Stimulated activated CD4-positive, alpha-beta T cell treated with anti-CD3 and anti-CD28 coated beads, Interleukin-4, amount 100 ng/mL, for 1 hour (primary cell): ENCODE data around the gene SORCS1.

ENCODE experiments used
- DNase-seq: peaks from one replicate; pipeline ENCODE4 v3.0.0-alpha.2; 2020

SORCS1 gene

GRCh38 chr10:106567629-106568028 is 596.9 kb downstream of the SORCS1 start:
- no peak for DNase-seq

GRCh38 chr10:106566873-106567272 is 597.6 kb downstream of the SORCS1 start:
- no peak for DNase-seq

DNA sequence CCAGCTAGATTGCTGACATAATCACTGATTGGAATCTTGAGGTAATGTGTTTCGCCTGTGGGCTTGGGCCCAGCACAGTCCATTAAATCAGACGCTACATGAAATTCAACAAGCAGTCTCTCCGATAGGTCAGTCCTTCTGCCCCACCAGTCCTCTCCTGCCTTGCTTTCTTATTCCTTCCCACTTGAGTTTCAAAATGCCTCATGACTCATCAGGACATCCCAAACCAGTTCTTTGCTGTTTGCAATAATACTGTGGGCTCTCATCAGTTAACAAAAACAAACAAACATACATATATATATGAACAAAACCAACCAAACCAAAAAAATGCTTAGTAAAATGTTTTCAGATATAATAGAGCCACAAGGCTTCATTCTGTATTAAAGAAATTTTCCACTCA is 599.0 kb downstream of the SORCS1 start:
- no peak for DNase-seq

DNA sequence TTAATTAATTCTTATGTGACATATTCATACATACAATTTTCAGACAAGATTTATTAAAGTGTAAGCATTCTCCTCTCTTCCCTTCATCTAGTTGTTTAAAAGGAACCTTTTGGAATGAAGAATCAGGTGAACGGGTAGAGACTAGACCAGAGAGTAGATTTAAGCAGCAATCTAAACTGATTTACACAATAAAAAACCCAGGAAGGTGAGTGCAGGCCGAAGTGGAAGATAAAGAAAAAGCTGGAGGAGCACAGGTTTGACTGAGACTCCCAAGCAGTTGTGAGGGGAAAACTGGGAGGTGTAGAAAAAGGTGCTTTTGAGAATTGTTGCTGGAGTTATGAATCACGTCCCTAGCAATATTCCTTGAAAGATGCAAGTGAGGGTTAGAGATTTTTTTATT is 601.1 kb downstream of the SORCS1 start:
- DNase-seq = no peak

DNA sequence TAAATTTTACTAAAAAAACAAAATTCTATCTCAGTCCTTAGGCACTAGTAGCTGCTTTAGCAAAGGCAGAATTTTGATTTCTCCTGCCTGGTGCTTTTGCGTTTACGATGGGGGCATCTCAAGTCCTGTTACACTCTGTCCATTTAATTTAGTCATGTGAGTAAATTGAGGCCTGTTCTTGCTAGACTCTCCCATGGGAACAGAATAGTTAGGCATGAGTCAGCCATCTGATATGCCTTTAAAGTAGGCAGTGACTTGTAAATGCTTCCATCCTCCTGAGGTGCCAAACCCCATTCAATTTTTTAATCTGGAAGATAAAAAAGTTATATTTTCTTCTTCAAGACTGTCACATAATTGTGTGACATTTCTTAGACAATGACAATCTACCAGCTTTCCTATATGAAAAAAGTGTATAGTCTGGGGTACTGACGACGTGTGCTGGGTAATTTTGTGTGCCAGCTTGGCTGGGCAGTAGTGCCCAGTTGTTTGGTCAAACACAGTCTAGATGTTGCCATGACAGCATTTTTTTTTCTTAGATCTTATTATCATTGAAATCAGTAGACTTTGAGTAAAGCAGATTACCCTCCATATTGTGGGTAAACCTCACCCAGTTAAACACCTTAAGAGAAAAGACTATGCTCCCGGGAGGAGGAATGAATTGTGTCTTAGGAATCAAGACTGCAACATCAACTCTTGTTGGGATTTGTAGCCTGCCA is 603.4 kb downstream of the SORCS1 start:
- DNase-seq = no peak

DNA sequence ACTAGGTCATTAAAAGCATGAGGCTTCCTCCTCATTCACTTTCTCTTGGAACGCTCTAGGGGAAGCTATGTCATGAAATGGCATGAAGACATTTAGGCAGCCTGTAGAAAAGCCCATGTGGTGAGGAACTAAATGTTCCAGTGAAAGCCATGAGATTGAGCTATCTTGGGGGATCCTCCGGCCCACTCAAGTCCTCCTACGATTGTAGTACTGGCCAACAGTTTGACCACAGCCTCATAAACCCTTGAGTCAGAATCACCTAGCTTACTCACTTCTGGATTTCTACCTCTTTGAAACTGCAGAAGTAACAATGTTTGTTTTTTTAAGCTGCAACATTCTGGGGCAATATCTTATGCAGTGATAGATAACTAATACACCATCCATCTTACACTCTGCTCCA is 605.1 kb downstream of the SORCS1 start:
- no peak for DNase-seq

GRCh38 chr10:106557951-106558733 is 606.4 kb downstream of the SORCS1 start:
- DNase-seq = no peak

- DNase-seq = no peak
Measured at GRCh38 chr10:106557053-106557452, 607.5 kb downstream of the SORCS1 start.

- no peak for DNase-seq
Measured at GRCh38 chr10:106555599-106555998, 608.9 kb downstream of the SORCS1 start.

- DNase-seq = no peak
Measured at GRCh38 chr10:106551501-106552062, 612.9 kb downstream of the SORCS1 start.

DNA sequence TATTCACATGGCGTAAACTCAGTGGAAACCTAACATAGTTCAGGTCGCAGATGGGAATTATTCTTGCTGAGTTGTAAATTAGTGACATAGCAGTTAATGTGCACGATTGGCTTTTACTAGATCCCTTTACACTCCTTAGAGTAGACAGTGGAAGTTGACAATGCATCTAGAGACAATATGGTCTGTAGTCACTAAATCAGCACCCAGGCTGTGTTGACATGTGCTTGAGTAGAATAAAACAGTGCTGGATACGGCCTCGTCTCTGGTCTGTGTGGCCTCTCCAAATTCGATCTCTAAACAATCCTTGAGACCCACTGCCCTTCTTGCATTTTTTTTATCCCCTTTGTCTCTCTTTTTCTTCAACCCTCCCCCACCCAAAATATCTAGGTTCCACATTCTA is 615.7 kb downstream of the SORCS1 start:
- no peak for DNase-seq

DNA sequence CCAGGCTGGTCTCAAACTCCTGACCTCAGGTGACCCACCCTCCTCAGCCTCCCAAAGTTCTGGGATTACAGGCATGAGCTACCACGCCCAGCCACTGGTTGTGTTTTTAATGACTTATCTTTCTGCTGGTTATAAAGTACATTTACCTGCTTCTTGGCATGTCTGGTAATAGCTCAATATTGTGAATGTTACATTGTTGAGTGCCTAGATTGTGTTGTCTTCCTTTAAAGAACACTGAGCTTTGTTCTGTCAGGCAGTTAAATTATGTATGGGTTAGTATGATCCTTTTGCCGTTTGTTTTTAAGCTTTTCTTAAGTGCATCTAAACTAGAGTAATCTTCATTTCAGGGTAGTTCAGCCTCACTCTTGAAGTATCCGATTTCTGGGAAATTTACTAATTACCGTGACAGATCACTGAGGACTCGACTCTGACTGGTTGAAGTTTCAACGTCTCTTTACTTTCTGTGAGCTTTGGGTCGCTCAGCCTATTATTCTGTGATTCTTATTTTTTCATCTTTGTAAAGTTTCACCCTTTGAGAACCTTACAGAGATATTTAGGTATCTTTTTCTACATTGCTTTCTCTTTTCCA is 617.4 kb downstream of the SORCS1 start:
- DNase-seq = no peak

- DNase-seq = no peak
Measured at GRCh38 chr10:106542461-106542860, 622.0 kb downstream of the SORCS1 start.

GRCh38 chr10:106540645-106541044 is 623.9 kb downstream of the SORCS1 start:
- no peak for DNase-seq

DNA sequence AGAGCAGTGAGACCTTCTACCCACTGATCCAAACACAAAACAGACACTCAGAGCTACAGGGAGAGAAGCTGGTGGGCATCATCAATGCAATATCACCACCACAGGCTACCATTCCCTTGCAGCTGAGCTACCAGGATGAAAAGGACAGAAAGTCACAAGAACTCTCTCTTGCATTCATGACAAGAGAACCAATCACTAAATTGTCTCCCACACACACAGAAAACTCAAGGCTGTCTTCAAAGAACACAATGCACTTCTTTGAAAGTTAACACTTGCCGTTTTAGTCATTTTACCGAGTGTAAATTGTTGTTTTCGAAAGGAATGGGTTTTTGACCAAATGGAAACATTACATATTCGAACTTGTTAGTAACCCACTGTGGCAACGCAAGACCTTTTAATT is 626.6 kb downstream of the SORCS1 start:
- DNase-seq = no peak

DNA sequence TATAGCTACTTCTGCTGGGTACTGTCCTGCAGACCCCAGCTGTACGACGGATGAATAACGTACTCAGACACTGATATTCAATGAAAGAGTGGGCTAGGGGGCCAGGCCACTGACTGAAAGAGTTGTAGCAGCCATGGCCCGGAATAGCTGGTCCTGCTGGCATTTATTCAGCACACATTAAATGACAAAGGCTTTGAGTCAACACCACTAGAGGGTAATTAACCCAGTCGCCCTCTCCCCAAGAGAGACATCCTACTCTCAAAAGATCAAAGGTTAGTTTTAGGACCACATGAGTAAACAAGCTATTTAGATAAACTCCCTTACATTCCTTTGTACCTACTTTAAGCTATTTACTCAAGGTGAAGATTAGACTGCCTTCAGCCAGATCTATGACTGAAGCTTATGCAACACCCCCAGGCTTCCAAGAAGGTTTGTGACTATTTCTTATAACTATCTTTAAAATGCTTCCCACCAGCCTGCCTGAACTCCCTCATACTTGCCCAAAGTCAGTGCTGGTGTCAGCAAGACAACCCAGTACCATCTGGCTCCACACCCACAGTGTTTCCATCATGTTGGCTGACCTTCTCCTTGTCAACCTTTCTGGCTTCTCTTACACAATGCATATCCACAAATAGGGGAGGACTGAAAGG is 629.1 kb downstream of the SORCS1 start:
- DNase-seq = no peak

DNA sequence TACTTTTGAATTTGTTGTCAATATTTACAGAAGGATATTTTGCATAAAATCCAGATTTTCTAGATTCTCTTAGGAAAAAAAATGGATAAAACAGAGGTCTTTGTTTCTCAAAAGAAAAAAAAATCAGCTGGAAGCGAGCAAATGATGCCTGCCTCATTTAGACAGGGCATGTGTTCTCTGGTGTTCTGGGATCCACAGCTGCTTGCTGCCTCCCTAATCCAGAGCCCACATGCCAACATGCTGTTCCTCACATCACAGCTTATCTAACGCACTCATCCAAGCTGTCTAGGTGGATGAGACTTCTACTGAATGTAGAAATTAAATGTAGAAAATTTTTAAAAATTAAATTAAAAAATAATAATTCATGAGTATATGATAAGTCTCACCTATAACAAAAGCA is 630.1 kb downstream of the SORCS1 start:
- DNase-seq = no peak

- no peak for DNase-seq
Measured at GRCh38 chr10:106528702-106529101, 635.8 kb downstream of the SORCS1 start.

DNA sequence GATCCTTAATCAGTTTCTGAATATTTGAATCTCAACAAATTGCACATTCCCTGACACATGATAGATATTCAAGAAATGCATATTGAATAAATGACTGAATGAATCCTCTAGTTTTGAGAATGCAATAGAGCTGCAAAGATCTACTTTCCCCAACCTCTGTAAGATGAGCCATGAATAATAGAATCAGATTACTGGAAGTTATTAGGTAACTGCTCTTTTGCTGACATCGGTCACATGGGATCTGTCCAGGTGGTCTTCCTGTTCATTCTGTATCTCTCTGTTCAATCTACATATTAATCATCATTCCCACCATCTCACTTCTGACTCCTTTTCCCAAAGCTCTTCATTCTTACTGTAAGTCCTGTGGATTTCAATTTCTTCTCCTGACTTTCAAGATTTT is 638.7 kb downstream of the SORCS1 start:
- DNase-seq = no peak
